HG02571 (cell line): ENCODE data around the gene UMODL1.
A peak's percentile ranks its signal among the peaks of the same experiment; 100 is the strongest.
"Not testable (repeated sequence)": the region's sequence is repeated elsewhere in the genome, so short reads cannot be mapped to it uniquely, and the experiment has no call there.

ENCODE experiments used
- ATAC-seq: cut with Tn5 transposase; IDR thresholded peaks from one replicate; pipeline ENCODE4 v1.9.1; 2021; ENCODE audit warnings: mild to moderate bottlenecking, moderate library complexity; ENCODE audit not compliant: unreplicated experiment

UMODL1 gene

DNA sequence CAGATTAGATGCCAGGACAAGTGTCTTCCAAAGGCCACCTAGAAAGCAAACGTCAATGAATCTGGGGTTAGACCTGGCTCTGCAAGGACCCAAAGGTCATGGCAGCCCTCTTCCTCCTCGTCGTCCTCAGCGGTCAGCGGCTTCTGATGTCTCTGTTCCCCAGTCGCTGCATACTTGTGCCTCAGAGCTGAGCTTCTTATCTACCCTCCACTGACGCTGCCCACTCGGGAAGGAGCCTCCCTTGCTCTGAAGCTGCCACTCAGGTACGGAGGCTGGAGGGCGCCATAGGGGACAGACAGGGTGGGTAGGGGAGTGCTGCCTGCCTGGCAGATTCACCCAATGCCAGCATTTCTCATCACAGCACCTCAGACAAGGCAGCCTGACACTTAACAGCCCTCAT, 11.4 kb upstream of the UMODL1 start:
- ATAC-seq: no peak

- no peak for ATAC-seq
Measured at GRCh38 chr21:42060166-42060565, 11.0 kb upstream of the UMODL1 start.

- peak; percentile 38 for ATAC-seq
Measured at GRCh38 chr21:42061195-42061985, 9.7 kb upstream of the UMODL1 start.

DNA sequence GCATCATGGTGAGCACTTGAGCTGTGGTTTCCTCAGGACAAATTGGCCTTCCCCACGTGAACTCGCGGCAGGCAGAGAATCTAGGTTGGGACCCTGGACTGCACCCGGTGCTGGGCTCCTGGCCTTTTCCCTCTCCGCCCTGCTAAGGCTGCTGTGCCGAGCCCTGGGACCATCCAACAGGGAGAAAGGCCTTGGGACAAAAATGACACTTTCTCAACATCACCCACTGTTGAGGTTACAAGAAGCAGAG, 9.2 kb upstream of the UMODL1 start:
- no peak for ATAC-seq

- peak; percentile 55 for ATAC-seq
Measured at GRCh38 chr21:42062236-42063022, 8.7 kb upstream of the UMODL1 start.

DNA sequence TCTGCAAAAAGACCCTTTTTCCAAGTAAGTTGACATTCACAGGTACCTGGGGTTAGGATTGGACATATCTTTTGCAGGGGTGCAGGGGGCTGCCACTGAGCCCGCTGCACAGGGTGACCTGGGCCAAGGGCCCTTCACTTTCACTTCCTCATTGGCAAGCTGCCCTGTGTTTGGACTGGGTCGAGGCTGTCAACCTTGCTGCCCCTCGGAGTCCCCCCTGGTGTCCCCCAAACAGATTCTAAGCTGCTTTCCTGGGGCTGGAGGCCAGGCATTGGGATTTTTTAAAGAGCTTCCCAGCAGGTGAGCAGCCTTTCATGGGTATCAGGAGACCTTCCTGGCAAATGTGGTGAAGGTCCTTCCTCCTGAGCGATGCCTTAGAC, 7.9 kb upstream of the UMODL1 start:
- no peak for ATAC-seq

DNA sequence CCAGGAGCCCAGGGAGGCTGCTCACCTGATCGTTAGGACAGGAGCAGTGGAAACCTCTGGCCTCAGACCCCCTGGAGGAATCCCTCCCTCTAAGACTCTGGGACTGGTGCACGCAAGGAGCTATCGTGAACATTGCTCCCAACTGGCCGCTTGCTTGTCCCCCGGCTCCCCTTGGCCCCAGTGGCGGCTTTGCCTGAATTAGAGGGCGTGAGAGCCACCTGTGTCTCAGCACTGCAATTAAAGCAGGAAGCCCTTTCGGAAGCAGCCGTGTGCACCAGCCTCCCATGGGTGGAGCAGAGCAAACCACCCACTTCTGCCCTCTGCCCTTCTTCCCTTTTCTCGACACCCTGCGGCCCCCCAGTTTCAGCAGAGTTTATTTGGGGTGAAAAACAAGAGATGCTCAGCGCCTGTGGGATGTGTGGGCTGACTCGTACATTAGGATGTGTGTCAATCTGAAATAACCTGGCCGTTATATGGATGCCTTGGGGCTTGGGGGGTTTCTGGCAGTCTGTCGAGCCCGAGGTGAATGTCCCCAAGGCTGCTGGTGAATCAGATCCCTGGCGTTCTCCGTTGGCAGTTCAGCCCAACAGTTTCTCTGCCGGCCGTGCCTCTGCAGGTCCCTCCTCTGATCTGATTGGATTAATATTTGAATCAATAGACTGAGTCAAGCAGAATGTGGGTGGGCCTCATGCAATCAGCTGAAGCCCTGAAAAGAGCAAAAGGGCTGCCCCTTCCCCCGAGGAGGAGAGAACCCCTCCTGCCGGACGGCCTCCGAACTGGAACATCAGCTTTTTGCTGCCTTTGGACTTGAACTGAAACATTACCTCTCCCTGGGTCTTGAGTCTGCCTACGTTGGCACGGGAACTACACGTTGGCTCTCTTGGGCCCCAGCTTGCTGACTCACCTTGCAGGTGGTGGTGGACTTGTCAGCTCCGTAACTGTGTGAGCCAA, 7.3 kb upstream of the UMODL1 start:
- ATAC-seq: no peak

- no peak for ATAC-seq
Measured at GRCh38 chr21:42066521-42066920, 4.6 kb upstream of the UMODL1 start.

DNA sequence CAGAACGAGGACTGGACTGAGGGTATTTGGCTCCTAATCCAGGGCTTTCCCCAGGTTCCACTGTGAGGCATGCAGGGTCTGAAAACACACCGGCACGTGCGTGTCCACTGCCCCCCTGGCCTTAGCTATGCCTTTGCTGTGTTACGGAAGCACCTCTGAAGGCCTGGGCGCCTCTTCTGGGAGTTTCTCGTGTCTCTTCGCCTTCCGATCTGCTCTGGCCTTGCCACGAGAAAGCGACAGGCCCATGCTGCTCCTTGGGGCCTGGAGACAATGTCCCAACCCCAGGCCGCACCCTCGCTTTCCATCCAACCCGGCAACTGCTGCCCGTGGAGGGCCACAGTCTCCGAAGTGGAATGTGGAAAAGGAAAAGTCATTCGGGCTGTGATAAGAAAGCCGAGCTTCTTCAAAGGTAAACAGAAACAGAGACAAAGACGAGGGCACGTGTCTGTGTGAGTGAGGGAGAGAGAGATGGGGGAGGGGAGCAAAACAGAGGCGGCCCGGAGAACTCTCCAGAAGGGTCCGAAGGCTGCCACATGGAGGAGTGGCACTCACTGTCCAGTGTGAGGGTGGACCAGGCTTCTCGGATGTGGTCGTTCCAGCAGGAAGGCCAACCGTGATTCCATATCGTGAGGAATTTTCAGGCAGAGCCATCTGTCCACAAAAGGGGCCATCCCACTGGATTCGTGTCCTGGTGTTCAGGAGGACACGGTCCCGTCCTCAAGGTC, 3.4 kb upstream of the UMODL1 start:
- ATAC-seq: no peak

- no peak for ATAC-seq
Measured at GRCh38 chr21:42068256-42068545, 2.9 kb upstream of the UMODL1 start.

DNA sequence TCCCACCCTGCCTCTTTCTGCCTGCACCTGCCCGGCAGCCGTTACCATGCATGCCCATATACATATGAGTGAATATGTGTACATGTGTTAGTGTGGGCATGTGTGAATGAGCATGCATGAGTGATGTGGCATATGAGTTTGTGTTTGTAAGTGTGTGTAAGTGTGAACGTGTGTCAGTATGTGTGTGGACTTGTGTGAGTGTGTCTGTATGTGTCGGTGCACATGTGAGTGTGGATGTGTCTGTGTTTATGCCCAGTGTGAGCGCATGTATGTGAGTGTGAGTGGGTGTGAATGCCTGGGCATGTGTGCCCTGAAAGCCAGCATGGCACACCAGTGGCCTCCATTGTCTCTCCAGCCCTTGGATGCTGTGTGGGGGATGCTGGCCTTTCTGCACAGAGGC, 2.5 kb upstream of the UMODL1 start:
- ATAC-seq: no peak

DNA sequence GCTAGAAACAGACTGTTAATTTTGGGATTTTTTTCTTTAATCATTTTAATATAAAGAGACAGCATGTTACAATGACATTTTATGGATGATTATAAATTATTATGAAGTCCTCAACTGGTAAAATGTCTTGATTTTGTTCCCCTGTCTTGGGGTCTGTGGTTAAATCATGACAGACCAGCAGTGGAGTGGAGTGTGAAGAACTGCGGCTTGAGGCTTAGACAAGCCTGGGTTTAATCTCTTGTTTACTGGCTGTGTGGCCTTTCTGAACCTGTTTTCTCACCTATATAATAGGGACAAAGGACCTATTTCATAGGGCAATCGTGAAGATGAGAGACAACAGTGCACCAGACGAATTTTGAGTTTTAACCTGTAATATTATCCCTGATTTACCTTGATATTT, 1.8 kb upstream of the UMODL1 start:
- ATAC-seq: no peak

DNA sequence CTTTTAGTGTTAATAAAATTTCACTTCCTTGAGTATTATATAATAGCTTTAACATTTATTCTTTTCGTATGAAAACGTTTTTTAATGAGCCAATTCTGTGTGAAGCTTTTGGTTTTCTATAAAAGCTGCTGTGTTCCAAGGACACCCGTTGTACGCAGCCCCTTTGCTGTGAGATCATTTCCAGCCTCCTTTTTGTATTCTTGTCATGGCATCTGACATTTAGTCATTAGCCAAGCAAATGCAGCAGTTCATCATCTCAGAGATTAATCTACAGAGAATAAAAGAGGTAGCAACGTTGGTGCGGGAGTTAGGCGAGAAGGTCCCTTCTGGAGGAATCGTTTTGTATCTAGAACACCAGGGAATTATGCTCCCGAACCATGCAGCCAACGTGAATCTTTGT, 1.3 kb upstream of the UMODL1 start:
- ATAC-seq: no peak

- ATAC-seq: no peak
Measured at GRCh38 chr21:42073145-42074099, 2.3 kb downstream of the UMODL1 start.

DNA sequence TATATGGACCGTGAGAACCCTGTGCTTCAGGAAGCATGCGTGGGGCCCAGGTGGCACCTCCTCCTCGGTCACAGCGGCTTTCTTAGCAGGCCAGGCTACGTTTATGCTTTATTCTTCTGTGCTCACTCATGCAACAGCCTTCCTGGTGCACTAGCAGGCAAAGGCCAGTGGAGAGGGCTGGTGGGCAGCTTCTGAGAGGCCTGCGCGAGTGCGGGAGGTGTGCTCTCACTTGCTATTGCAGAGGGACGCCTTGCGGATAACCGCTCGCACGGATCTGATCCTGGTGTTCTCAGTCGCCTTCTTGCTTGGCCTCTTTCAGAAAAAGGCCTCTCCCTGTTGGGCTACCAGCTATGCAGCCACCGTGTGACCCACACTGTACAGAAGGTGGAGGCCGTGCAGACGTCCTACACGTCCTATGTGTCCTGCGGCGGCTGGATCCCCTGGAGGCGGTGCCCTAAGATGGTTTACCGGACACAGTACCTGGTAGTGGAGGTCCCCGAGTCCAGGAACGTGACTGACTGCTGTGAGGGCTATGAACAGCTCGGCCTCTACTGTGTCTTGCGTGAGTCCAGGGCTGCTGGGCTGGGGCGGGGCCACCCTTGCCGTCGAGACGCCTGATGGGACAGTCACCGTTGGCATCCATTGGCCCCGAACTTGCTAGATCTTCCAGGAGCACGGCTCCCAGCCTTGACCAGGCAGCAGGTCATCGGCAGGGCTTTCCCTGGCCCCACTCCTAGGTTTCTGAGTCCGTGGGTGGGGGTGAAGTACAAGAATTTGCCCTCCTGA, 4.8 kb downstream of the UMODL1 start:
- no peak for ATAC-seq

- peak; percentile 84 for ATAC-seq
Measured at GRCh38 chr21:42077685-42078238, 6.6 kb downstream of the UMODL1 start.

- ATAC-seq: not testable (repeated sequence)
Measured at GRCh38 chr21:42078247-42079007, 7.3 kb downstream of the UMODL1 start.
